Transverse colon (tissue), 4 donors: ENCODE measurements around the gene KCTD14.
"Not testable (repeated sequence)": the region's sequence is repeated elsewhere in the genome, so short reads cannot be mapped to it uniquely, and the experiment has no call there.

Experiments
- POLR2A ChIP-seq: fragments of 450-650 bp; IDR thresholded peaks from one replicate; pipeline ENCODE4 v1.6.1; 2016; ENCODE audit warnings: antibody characterized with exemption, mild to moderate bottlenecking, moderate library complexity
- POLR2AphosphoS5 ChIP-seq, 3 donors: sonication (generic); formaldehyde crosslinking; IDR thresholded peaks; one replicate each; pipeline ENCODE4 v1.6.1; 2016; ENCODE audit warnings: antibody characterized with exemption in 3 of 3
- TF ChIP-seq, protein P1 (sequence below), 5 experiments: fragments of 200-600 bp in 3 of 5; fragments of 450-650 bp in 2 of 5; sonication (generic) in 3 of 5; IDR thresholded peaks; 1 replicate in 2 of 5; 2 replicates in 3 of 5; pipeline ENCODE4 v1.5.1; 2016 to 2017; ENCODE audit warnings: antibody characterized with exemption in 5 of 5, inconsistent platforms in 3 of 5, mild to moderate bottlenecking in 2 of 5, moderate library complexity in 1 of 5

DNA sequence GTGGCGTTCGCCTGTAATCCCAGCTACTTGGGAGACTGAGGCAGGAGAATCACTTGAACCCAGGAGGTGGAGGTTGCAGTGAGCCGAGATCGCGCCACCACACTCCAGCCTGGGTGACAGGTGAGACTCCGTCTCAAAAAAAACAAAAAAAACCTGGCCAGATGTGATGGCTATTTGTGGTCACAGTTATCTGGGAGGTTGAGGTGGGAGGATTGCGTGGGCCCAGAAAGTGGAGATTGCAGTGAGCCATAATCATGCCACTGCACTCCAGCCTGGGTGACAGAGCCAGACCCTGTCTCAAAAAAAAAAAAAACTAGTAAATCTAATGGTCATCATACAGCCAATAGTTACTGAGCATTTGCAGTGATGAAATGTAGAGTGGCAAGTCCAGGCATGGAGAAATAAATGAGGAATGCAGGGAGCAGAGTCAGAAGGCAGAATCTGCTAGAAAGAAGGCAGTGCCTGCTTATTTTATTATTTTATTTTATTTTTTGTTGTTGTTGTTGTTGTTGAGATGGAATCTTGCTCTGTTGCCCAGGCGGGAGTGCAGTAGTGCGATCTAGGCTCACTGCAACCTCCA, 36.8 kb upstream of the KCTD14 start:
- TF ChIP-seq, protein P1, sequence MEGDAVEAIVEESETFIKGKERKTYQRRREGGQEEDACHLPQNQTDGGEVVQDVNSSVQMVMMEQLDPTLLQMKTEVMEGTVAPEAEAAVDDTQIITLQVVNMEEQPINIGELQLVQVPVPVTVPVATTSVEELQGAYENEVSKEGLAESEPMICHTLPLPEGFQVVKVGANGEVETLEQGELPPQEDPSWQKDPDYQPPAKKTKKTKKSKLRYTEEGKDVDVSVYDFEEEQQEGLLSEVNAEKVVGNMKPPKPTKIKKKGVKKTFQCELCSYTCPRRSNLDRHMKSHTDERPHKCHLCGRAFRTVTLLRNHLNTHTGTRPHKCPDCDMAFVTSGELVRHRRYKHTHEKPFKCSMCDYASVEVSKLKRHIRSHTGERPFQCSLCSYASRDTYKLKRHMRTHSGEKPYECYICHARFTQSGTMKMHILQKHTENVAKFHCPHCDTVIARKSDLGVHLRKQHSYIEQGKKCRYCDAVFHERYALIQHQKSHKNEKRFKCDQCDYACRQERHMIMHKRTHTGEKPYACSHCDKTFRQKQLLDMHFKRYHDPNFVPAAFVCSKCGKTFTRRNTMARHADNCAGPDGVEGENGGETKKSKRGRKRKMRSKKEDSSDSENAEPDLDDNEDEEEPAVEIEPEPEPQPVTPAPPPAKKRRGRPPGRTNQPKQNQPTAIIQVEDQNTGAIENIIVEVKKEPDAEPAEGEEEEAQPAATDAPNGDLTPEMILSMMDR (IDR thresholded peaks at IDR 0.05), result not testable (repeated sequence)
- not testable (repeated sequence) for TF ChIP-seq POLR2A; POLR2AphosphoS5 (IDR thresholded peaks at IDR 0.05)
